CD4-positive, CD25-positive, alpha-beta regulatory T cell (primary cell): Measurements from ENCODE around the gene IFI16. TPM values are rescaled to one million over a fixed set of nuclear protein-coding genes. Genes with fewer than 3 reads are reported as not detected.
"Not testable (repeated sequence)": the region's sequence is repeated elsewhere in the genome, so short reads cannot be mapped to it uniquely, and the experiment has no call there.

Experiments used
- ATAC-seq, 2 donors: fragments of 150-1000 bp; cut with Tn5 transposase; one replicate each; pipeline ENCODE4 v1.10.0; 2021; ENCODE audit warnings: low read depth in 2 of 2, moderate number of reproducible peaks in 2 of 2, moderate library complexity in 1 of 2
- DNase-seq, 3 donors: peaks; one replicate each; pipeline versions ENCODE4 v3.0.0 to v3.0.0-alpha.2; 2012 to 2022; ENCODE audit warnings: mixed read lengths in 1 of 3
- H3K27ac ChIP-seq: one replicate; pipeline ENCODE4 v1.7.0; 2013; ENCODE audit warnings: mild to moderate bottlenecking, low read length; ENCODE audit not compliant: insufficient read depth, poor library complexity, severe bottlenecking
- H3K27me3 ChIP-seq: one replicate; pipeline ENCODE4 v1.7.0; 2013; ENCODE audit warnings: low read length; ENCODE audit not compliant: control insufficient read depth, insufficient read depth
- H3K36me3 ChIP-seq: one replicate; pipeline ENCODE4 v1.7.0; 2013; ENCODE audit warnings: mild to moderate bottlenecking, low read length, moderate library complexity; ENCODE audit not compliant: control insufficient read depth, insufficient read depth
- H3K4me1 ChIP-seq: 2 replicates; pipeline ENCODE4 v1.7.0; 2013; ENCODE audit warnings: mild to moderate bottlenecking, low read length; ENCODE audit not compliant: insufficient read depth, control insufficient read depth, poor library complexity, severe bottlenecking
- H3K4me3 ChIP-seq: one replicate; pipeline ENCODE4 v1.7.0; 2013; ENCODE audit warnings: low read depth, mild to moderate bottlenecking, low read length, moderate library complexity
- H3K9me3 ChIP-seq, 2 experiments: 1 replicate in 1 of 2; 2 replicates in 1 of 2; pipeline ENCODE4 v1.7.0; 2013; ENCODE audit warnings: low read length in 2 of 2, mild to moderate bottlenecking in 1 of 2, moderate library complexity in 1 of 2; ENCODE audit not compliant: control insufficient read depth in 2 of 2
- H3K27ac Mint-ChIP-seq, 3 donors: one replicate each; pipeline ENCODE4 v1.8.0; 2020 to 2022; ENCODE audit warnings: mild to moderate bottlenecking in 3 of 3, mixed read lengths in 3 of 3, moderate library complexity in 2 of 3
- H3K27me3 Mint-ChIP-seq: one replicate; pipeline ENCODE4 v1.8.0; 2022; ENCODE audit warnings: mild to moderate bottlenecking, mixed read lengths
- H3K36me3 Mint-ChIP-seq: one replicate; pipeline ENCODE4 v1.8.0; 2020; ENCODE audit warnings: mixed read lengths
- H3K4me1 Mint-ChIP-seq, 4 donors: one replicate each; pipeline ENCODE4 v1.8.0; 2020 to 2022; ENCODE audit warnings: mixed read lengths in 4 of 4, mild to moderate bottlenecking in 1 of 4
- H3K4me3 Mint-ChIP-seq, 4 donors: one replicate each; pipeline ENCODE4 v1.8.0; 2020 to 2022; ENCODE audit warnings: mild to moderate bottlenecking in 4 of 4, mixed read lengths in 4 of 4, moderate library complexity in 3 of 4
- H3K9me3 Mint-ChIP-seq, 7 donors: one replicate each; pipeline ENCODE4 v1.8.0; 2020 to 2022; ENCODE audit warnings: mixed read lengths in 7 of 7, mild to moderate bottlenecking in 3 of 7, moderate library complexity in 2 of 7
- polyA plus RNA-seq, 4 donors: library from polyadenylated mRNA; unstranded; fragments of 300-500 nt; fragmentation: Illumina TruSeq; gene quantifications; one replicate each; pipeline ENCODE4 v1.2.3, GENCODE V29; 2021
- total RNA-seq: library from RNA; stranded (reverse); gene quantifications from one replicate; pipeline ENCODE4 v1.2.3, GENCODE V29; 2022

Gene IFI16
- total and polyA plus RNA-seq, 5 donors from 2014 or later: 90.4 to 130 (median 108) TPM

DNA sequence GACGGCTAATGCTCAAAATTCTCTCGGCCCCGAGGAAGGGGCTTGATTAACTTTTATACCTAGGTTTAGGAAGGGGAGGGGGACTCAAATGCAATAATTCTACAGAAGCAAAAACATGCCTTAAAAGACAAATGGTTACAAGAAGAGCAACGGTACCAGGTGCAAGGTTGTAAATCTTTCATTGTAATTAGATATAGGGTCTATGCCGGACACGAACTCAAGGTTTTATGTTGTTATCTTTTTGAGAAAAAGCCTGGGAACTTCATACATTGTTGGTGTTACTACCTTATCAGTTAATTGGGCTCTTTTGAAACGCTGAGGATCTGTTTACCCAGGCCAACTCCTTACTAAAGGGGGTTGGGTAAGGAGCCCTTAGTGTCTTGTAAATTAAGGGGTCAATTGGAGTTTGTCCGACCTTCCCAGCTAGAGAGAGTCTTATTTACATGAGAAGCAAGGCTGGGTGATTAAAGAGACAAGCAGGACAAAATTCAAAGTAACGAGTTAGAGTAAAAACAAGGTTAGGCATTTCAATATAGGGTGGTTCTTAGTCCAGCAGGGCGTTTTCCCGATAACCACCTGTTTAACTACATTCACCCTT, 3.4 kb upstream of the IFI16 start:
- not testable (repeated sequence) for DNase-seq, H3K27me3 ChIP-seq, H3K36me3 Mint-ChIP-seq, H3K9me3 ChIP-seq, H3K27me3 Mint-ChIP-seq, ATAC-seq, H3K27ac ChIP-seq, H3K9me3 Mint-ChIP-seq, H3K4me3 ChIP-seq, H3K36me3 ChIP-seq
- H3K27ac Mint-ChIP-seq: peak overlapping the region in 1 of 3 donors; percentile 91
- peak overlapping the region in 1 of 4 donors; percentile 29 for H3K4me3 Mint-ChIP-seq
- H3K4me1 ChIP-seq: peaks cover 20% of the 10 kb centered on the region
- H3K4me1 Mint-ChIP-seq: peaks cover 7 to 46% (median 29%) of the 10 kb centered on the region in 4 donors

DNA sequence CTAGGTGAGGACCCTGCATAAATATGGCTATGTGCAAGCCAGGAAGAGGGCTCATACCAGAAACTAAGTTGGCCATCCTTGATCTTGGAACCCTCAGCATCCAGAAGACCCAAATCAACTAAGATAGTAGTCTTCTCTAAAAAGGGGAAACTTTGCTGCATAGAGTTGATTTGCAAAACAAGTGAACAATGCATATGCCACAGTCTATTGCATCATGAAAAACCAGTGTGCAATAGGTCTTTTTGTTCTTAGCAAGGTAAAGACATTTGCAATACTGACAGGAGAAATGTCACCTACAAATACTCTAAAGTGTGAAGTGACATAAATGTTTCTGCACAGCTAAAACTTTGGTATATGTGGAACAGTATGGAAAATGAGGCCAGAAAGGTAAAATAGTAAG, 2.0 kb upstream of the IFI16 start:
- H3K9me3 Mint-ChIP-seq: peaks cover 0 to 2% (median 0%) of the 10 kb centered on the region in 7 donors
- H3K27ac ChIP-seq: peak overlapping the region; percentile 87
- no peak for DNase-seq
- peaks cover 12% of the 10 kb centered on the region for H3K36me3 Mint-ChIP-seq
- H3K4me1 ChIP-seq: peaks cover 20% of the 10 kb centered on the region
- no peaks in the 10 kb centered on the region for H3K27me3 ChIP-seq
- H3K4me3 ChIP-seq: peak overlapping the region; percentile 28
- no peak for ATAC-seq
- peaks cover 7 to 51% (median 32%) of the 10 kb centered on the region in 4 donors for H3K4me1 Mint-ChIP-seq
- H3K27ac Mint-ChIP-seq: peak overlapping the region; percentile 59 to 98 (median 98)
- H3K9me3 ChIP-seq: no peaks in the 10 kb centered on the region
- H3K27me3 Mint-ChIP-seq: no peaks in the 10 kb centered on the region
- no peaks in the 10 kb centered on the region for H3K36me3 ChIP-seq
- H3K4me3 Mint-ChIP-seq: peak overlapping the region in 2 of 4 donors; percentile 18 to 43

DNA sequence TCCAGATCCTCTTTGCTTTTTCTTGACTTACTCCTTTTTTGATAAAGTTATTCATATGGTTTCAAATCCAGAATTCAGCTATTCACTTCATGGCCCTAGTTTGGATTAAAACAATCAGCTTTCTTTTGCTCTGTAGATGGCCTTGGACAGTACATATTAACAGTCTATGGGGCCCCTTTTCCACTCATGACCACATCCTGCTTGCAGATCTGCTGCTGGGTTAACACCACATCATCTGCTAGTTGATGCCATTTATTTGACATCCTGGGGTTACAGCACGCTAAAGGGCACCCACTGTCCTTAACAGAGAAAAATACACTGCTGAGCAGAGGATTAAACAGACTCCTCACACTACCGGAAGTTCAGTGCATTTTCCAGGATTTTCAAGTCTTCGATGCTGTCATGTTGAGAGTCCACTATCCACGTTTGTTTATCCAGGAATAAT, 941 bp upstream of the IFI16 start:
- H3K4me3 Mint-ChIP-seq: peak overlapping the region; percentile 96 to 99 (median 98)
- peak; percentile 84 to 85 for ATAC-seq
- Histone ChIP-seq H3K27me3 (no peaks in the 10 kb centered on the region), H3K4me1 (peaks cover 24% of the 10 kb centered on the region), H3K9me3 (no peaks in the 10 kb centered on the region), H3K27ac (peak overlapping the region; percentile 87), H3K4me3 (peak overlapping the region; percentile 100), H3K36me3 (no peaks in the 10 kb centered on the region)
- H3K36me3 Mint-ChIP-seq: peaks cover 15% of the 10 kb centered on the region
- H3K9me3 Mint-ChIP-seq: peaks cover 0 to 2% (median 0%) of the 10 kb centered on the region in 7 donors
- peak overlapping the region; percentile 94 to 98 (median 98) for H3K27ac Mint-ChIP-seq
- DNase-seq: peak; percentile 26 to 92 (median 76)
- H3K27me3 Mint-ChIP-seq: no peaks in the 10 kb centered on the region
- H3K4me1 Mint-ChIP-seq: peaks cover 11 to 60% (median 37%) of the 10 kb centered on the region in 4 donors

DNA sequence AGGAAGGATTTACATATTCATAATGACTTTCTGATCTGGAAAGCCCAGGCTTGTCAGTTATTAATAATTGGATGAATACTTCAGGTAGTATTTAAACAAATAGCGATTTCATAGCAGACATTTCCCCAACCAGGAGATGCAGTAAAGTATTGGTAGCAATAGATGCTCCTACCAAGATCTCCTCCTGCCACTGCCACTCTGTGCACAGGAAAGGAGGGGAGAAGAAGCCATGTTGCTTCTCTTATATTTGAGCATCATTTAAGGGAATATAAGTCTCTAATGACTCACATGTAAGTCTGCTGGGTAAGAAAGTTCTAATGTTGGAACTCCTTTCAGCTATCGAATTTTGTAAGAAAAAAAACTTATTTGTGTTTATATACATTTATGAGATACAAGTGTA, 420 bp upstream of the IFI16 start:
- peak; percentile 19 to 29 for ATAC-seq
- peak overlapping the region; percentile 94 to 98 (median 98) for H3K27ac Mint-ChIP-seq
- Histone ChIP-seq H3K9me3 (no peaks in the 10 kb centered on the region), H3K36me3 (peaks cover 4% of the 10 kb centered on the region), H3K27ac (peak overlapping the region; percentile 87), H3K27me3 (no peaks in the 10 kb centered on the region), H3K4me1 (peaks cover 30% of the 10 kb centered on the region), H3K4me3 (peak overlapping the region; percentile 100)
- peaks cover 16 to 65% (median 42%) of the 10 kb centered on the region in 4 donors for H3K4me1 Mint-ChIP-seq
- peaks cover 16% of the 10 kb centered on the region for H3K36me3 Mint-ChIP-seq
- H3K9me3 Mint-ChIP-seq: peaks cover 0 to 2% (median 0%) of the 10 kb centered on the region in 7 donors
- no peak for DNase-seq
- no peaks in the 10 kb centered on the region for H3K27me3 Mint-ChIP-seq
- H3K4me3 Mint-ChIP-seq: peak overlapping the region; percentile 96 to 99 (median 98)

DNA sequence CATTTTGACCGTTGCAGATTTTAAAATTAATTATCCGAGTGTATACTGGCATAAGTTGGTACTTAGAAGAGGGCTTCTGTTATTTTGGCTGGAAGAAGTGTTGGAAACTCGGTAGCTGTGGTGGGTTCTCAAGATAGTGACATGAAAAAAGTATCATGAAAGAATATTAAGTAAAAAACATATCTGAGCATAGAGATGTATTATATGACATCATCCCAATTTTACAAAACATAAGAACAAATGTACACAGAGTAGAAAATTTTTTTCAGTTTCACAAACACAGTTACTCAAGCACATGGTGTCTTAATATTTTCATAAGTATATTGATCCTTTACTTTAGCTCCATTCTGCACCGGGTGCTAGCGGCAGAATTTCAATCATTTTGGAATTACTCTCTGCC, 684 bp downstream of the IFI16 start:
- H3K27me3 ChIP-seq: no peaks in the 10 kb centered on the region
- H3K27ac Mint-ChIP-seq: peak overlapping the region; percentile 94 to 98 (median 98)
- peaks cover 41% of the 10 kb centered on the region for H3K4me1 ChIP-seq
- ATAC-seq (no peak), DNase-seq (peak in 1 of 3 donors; percentile 11)
- peaks cover 5% of the 10 kb centered on the region for H3K36me3 ChIP-seq
- H3K4me3 ChIP-seq: peak overlapping the region; percentile 100
- no peaks in the 10 kb centered on the region for H3K9me3 ChIP-seq
- H3K4me3 Mint-ChIP-seq: peak overlapping the region; percentile 96 to 99 (median 98)
- H3K36me3 Mint-ChIP-seq: peaks cover 24% of the 10 kb centered on the region
- H3K27me3 Mint-ChIP-seq: no peaks in the 10 kb centered on the region
- peaks cover 24 to 70% (median 50%) of the 10 kb centered on the region in 4 donors for H3K4me1 Mint-ChIP-seq
- H3K9me3 Mint-ChIP-seq: peaks cover 0 to 2% (median 0%) of the 10 kb centered on the region in 7 donors
- H3K27ac ChIP-seq: peak overlapping the region; percentile 87

DNA sequence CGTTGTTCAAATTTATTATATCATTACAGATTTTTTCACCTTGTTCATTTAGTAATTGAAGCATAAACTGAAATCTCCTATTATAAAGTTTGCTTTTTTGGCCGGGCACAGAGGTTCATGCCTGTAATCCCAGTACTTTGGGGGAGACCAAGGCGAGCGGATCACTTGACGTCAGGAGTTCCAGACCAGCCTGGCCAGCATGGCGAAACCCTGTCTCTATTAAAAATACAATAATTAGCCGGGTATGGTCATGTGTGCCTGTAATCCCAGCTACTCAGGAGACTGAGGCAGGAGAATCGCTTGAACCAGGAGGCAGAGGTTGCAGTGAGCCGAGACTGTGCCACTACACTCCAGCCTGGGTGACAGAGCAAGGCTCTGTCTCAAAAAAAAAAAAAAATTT, 1.3 kb downstream of the IFI16 start:
- H3K36me3 Mint-ChIP-seq: peaks cover 30% of the 10 kb centered on the region
- not testable (repeated sequence) for ATAC-seq, H3K27me3 Mint-ChIP-seq, H3K9me3 Mint-ChIP-seq, H3K27me3 ChIP-seq, DNase-seq, H3K9me3 ChIP-seq
- H3K4me1 Mint-ChIP-seq: peaks cover 30 to 70% (median 54%) of the 10 kb centered on the region in 4 donors
- Histone ChIP-seq H3K27ac (peak overlapping the region; percentile 87), H3K4me3 (peak overlapping the region; percentile 100), H3K36me3 (peaks cover 10% of the 10 kb centered on the region), H3K4me1 (peaks cover 47% of the 10 kb centered on the region)
- peak overlapping the region; percentile 96 to 99 (median 98) for H3K4me3 Mint-ChIP-seq
- H3K27ac Mint-ChIP-seq: peak overlapping the region; percentile 94 to 98 (median 98)

DNA sequence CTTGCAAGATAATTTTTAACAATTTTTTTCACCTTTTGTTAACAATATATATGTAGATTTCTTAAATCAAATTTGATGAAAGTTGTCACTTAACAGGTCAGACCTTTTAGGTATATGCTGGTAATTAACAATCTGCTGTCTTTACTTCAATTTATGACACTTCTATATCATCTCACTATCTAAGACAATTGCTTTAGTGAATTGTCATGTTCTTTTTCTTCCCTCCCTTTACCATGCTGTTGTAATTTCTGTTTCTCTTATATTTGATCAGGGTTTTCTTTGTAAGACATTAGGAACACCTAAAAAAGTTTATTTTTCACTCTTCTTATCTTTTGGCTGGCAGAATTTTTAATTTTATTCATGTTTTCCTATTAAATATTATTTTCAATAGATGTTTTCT, 2.0 kb downstream of the IFI16 start:
- Mint-ChIP-seq H3K27me3 (no peaks in the 10 kb centered on the region), H3K36me3 (peaks cover 37% of the 10 kb centered on the region), H3K4me3 (peak overlapping the region; percentile 84 to 97 (median 96)), H3K27ac (peak overlapping the region; percentile 79 to 93 (median 87)), H3K9me3 (peaks cover 0 to 3% (median 0%) of the 10 kb centered on the region in 7 donors), H3K4me1 (peaks cover 35 to 71% (median 55%) of the 10 kb centered on the region in 4 donors)
- Histone ChIP-seq H3K4me1 (peaks cover 54% of the 10 kb centered on the region), H3K4me3 (peak overlapping the region; percentile 100), H3K27me3 (no peaks in the 10 kb centered on the region), H3K36me3 (peaks cover 18% of the 10 kb centered on the region), H3K27ac (peak overlapping the region; percentile 87), H3K9me3 (no peaks in the 10 kb centered on the region)
- DNase-seq: no peak
- ATAC-seq: no peak
